HG02678 (cell line): ENCODE measurements around the gene SYCE1L.
"Not testable (repeated sequence)": the region's sequence is repeated elsewhere in the genome, so short reads cannot be mapped to it uniquely, and the experiment has no call there.

ENCODE experiments used
- ATAC-seq: cut with Tn5 transposase; IDR thresholded peaks from one replicate; pipeline ENCODE4 v1.9.1; 2021; ENCODE audit warnings: mild to moderate bottlenecking, moderate library complexity; ENCODE audit not compliant: unreplicated experiment

The SYCE1L gene

GRCh38 chr16:77197747-77198146 is 1.5 kb upstream of the SYCE1L start:
- no peak for ATAC-seq

- no peak for ATAC-seq
Measured at GRCh38 chr16:77206533-77206932, 7.3 kb downstream of the SYCE1L start.

GRCh38 chr16:77207030-77207429 is 7.8 kb downstream of the SYCE1L start:
- ATAC-seq: no peak

- no peak for ATAC-seq
Measured at GRCh38 chr16:77208382-77208781, 9.2 kb downstream of the SYCE1L start.

- peak; percentile 71 for ATAC-seq
Measured at GRCh38 chr16:77211880-77212740, 12.9 kb downstream of the SYCE1L start.

GRCh38 chr16:77212741-77213541 is 13.7 kb downstream of the SYCE1L start:
- peak; percentile 80 for ATAC-seq

GRCh38 chr16:77213542-77214106 is 14.4 kb downstream of the SYCE1L start:
- no peak for ATAC-seq

GRCh38 chr16:77214411-77215138 is 15.4 kb downstream of the SYCE1L start:
- no peak for ATAC-seq

- no peak for ATAC-seq
Measured at GRCh38 chr16:77219437-77219836, 20.2 kb downstream of the SYCE1L start.

GRCh38 chr16:77220427-77220826 is 21.2 kb downstream of the SYCE1L start:
- ATAC-seq: peak; percentile 87

GRCh38 chr16:77221482-77221881 is 22.3 kb downstream of the SYCE1L start:
- no peak for ATAC-seq

- no peak for ATAC-seq
Measured at GRCh38 chr16:77223184-77223583, 24.0 kb downstream of the SYCE1L start.

GRCh38 chr16:77225182-77225581 is 26.0 kb downstream of the SYCE1L start:
- no peak for ATAC-seq

- ATAC-seq: peak; percentile 85
Measured at GRCh38 chr16:77227745-77228144, 28.5 kb downstream of the SYCE1L start.

GRCh38 chr16:77231047-77231446 is 31.8 kb downstream of the SYCE1L start:
- no peak for ATAC-seq

- ATAC-seq: no peak
Measured at GRCh38 chr16:77233799-77234519, 34.8 kb downstream of the SYCE1L start.

- ATAC-seq: no peak
Measured at GRCh38 chr16:77234611-77235010, 35.4 kb downstream of the SYCE1L start.

GRCh38 chr16:77236063-77236511 is 36.9 kb downstream of the SYCE1L start:
- peak; percentile 99 for ATAC-seq

- ATAC-seq: no peak
Measured at GRCh38 chr16:77238593-77238992, 39.4 kb downstream of the SYCE1L start.

GRCh38 chr16:77242471-77242870 is 43.3 kb downstream of the SYCE1L start:
- not testable (repeated sequence) for ATAC-seq
